GM12874 (cell line): Measurements from ENCODE around the gene IMP3.

Source experiments
- CTCF ChIP-seq: IDR thresholded peaks from 2 replicates; pipeline ENCODE4 v1.5.1; 2011; ENCODE audit warnings: low read depth, mild to moderate bottlenecking, control low read depth, low read length, moderate library complexity; ENCODE audit not compliant: insufficient read depth

The IMP3 gene

GRCh38 chr15:75639709-75640482 lies at the start of gene IMP3:
IMP3 (minus strand) TSS chr15:75640224; CDS start chr15:75640168, 56 bp downstream.
- no peak for TF ChIP-seq CTCF

- TF ChIP-seq CTCF = no peak
These were observed 48.8 kb upstream of the IMP3 start for GRCh38 chr15:75688831-75689230.

GRCh38 chr15:75688278-75688557 lies 48.2 kb upstream of the IMP3 start:
- no peak for TF ChIP-seq CTCF

- no peak for TF ChIP-seq CTCF
These were observed 47.7 kb upstream of the IMP3 start for GRCh38 chr15:75687486-75688277.

- peak; percentile 83 for TF ChIP-seq CTCF
These were observed 46.2 kb upstream of the IMP3 start for GRCh38 chr15:75686212-75686642.

GRCh38 chr15:75685195-75685594 lies 45.2 kb upstream of the IMP3 start:
- no peak for TF ChIP-seq CTCF

- no peak for TF ChIP-seq CTCF
These were observed 44.6 kb upstream of the IMP3 start for GRCh38 chr15:75684648-75685047.
